ENCODE data around the gene COG2.

- TF ChIP-seq EZH2 (IDR thresholded peaks at IDR 0.05; ENCODE audit: insufficient read depth, low read length): no peak
- TF ChIP-seq, protein P1, sequence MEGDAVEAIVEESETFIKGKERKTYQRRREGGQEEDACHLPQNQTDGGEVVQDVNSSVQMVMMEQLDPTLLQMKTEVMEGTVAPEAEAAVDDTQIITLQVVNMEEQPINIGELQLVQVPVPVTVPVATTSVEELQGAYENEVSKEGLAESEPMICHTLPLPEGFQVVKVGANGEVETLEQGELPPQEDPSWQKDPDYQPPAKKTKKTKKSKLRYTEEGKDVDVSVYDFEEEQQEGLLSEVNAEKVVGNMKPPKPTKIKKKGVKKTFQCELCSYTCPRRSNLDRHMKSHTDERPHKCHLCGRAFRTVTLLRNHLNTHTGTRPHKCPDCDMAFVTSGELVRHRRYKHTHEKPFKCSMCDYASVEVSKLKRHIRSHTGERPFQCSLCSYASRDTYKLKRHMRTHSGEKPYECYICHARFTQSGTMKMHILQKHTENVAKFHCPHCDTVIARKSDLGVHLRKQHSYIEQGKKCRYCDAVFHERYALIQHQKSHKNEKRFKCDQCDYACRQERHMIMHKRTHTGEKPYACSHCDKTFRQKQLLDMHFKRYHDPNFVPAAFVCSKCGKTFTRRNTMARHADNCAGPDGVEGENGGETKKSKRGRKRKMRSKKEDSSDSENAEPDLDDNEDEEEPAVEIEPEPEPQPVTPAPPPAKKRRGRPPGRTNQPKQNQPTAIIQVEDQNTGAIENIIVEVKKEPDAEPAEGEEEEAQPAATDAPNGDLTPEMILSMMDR (IDR thresholded peaks at IDR 0.05; ENCODE audit: insufficient read depth, low read depth, low read length): no peak
These were observed 8.8 kb upstream of the COG2 start for GRCh38 chr1:230633469-230633868.

All from astrocyte (in vitro differentiated cells and primary cell).